Lower leg skin (tissue), 3 donors: ENCODE results near the gene GPATCH4.

Experiments
- CTCF ChIP-seq, 3 donors: fragments of 450-650 bp; IDR thresholded peaks; one replicate each; pipeline ENCODE4 v1.5.1; 2016; ENCODE audit warnings: antibody characterized with exemption in 3 of 3, mild to moderate bottlenecking in 3 of 3, moderate library complexity in 2 of 3
- POLR2A ChIP-seq, 2 donors: fragments of 450-650 bp; IDR thresholded peaks; one replicate each; pipeline ENCODE4 v1.6.1; 2016 to 2017; ENCODE audit warnings: antibody characterized with exemption in 2 of 2, mild to moderate bottlenecking in 1 of 2, moderate library complexity in 1 of 2

GRCh38 chr1:156601892-156602291, 613 bp upstream of the GPATCH4 start:
- TF ChIP-seq CTCF (IDR thresholded peaks at IDR 0.05), result no peak
- no peak for TF ChIP-seq POLR2A (IDR thresholded peaks at IDR 0.05)
